Endodermal cell (in vitro differentiated cells): ENCODE results near the gene MRPL14. TPM values are rescaled to one million over a fixed set of nuclear protein-coding genes. Genes with fewer than 3 reads are reported as not detected.

ENCODE experiments used
- DNase-seq: peaks from one replicate; pipeline ENCODE4 v3.0.0-alpha.2; 2017
- H3K27ac ChIP-seq: 2 replicates; pipeline ENCODE4 v1.5.1; 2013; ENCODE audit warnings: mild to moderate bottlenecking, low read depth, low read length, moderate library complexity
- H3K27me3 ChIP-seq: 2 replicates; pipeline ENCODE4 v1.6.1; 2013; ENCODE audit warnings: mild to moderate bottlenecking, low read length, moderate library complexity; ENCODE audit not compliant: insufficient read depth, control insufficient read depth, poor library complexity, severe bottlenecking
- H3K36me3 ChIP-seq: 2 replicates; pipeline ENCODE4 v1.7.0; 2013; ENCODE audit warnings: mild to moderate bottlenecking, low read length, moderate library complexity; ENCODE audit not compliant: control insufficient read depth, insufficient read depth
- H3K4me1 ChIP-seq: one replicate; pipeline ENCODE4 v1.7.0; 2013; ENCODE audit warnings: low read length; ENCODE audit not compliant: control insufficient read depth, insufficient read depth
- H3K4me3 ChIP-seq: 2 replicates; pipeline ENCODE4 v1.5.1; 2013; ENCODE audit warnings: mild to moderate bottlenecking, low read length, moderate library complexity
- H3K9ac ChIP-seq: 2 replicates; pipeline ENCODE4 v1.6.1; 2013; ENCODE audit warnings: mild to moderate bottlenecking, low read length, moderate library complexity; ENCODE audit not compliant: poor library complexity, severe bottlenecking; ENCODE audit errors: extremely low read depth
- H3K9me3 ChIP-seq: 2 replicates; pipeline ENCODE4 v1.6.1; 2013; ENCODE audit warnings: mild to moderate bottlenecking, low read length, moderate library complexity; ENCODE audit not compliant: control insufficient read depth
- H3K27ac Mint-ChIP-seq: 2 replicates; pipeline ENCODE4 v1.8.0; 2020; ENCODE audit warnings: mixed read lengths
- H3K27me3 Mint-ChIP-seq: 2 replicates; pipeline ENCODE4 v1.8.0; 2021; ENCODE audit warnings: mild to moderate bottlenecking, mixed read lengths; ENCODE audit not compliant: insufficient read depth
- H3K36me3 Mint-ChIP-seq: 2 replicates; pipeline ENCODE4 v1.8.0; 2020; ENCODE audit warnings: low read depth, mixed read lengths
- H3K4me1 Mint-ChIP-seq: 2 replicates; pipeline ENCODE4 v1.8.0; 2020; ENCODE audit warnings: mixed read lengths
- H3K4me3 Mint-ChIP-seq: 2 replicates; pipeline ENCODE4 v1.8.0; 2020; ENCODE audit warnings: mild to moderate bottlenecking, moderate library complexity, mixed read lengths
- H3K9me3 Mint-ChIP-seq: 2 replicates; pipeline ENCODE4 v1.8.0; 2020; ENCODE audit warnings: mild to moderate bottlenecking, mixed read lengths
- CTCF ChIP-seq: fragments of 200-600 bp; sonication (generic); conservative IDR thresholded peaks from 2 replicates; pipeline ENCODE4 v1.5.0; 2021; ENCODE audit warnings: antibody characterized with exemption, mild to moderate bottlenecking
- WGBS, 2 experiments: methylation state at CpG; one replicate each; pipeline versions ENCODE4 v1.1.5 to v1.1.7; 2013; ENCODE audit warnings: missing lambda C conversion rate in 2 of 2, mixed read lengths in 1 of 2; ENCODE audit not compliant: insufficient coverage in 1 of 2, insufficient read length in 1 of 2; 5-methylcytosine and 5-hydroxymethylcytosine counted together
- total RNA-seq, 2 donors: library from RNA; stranded (reverse); fragmentation: NEBNext Ultra II Directional in 1 of 2; extraction: Animal tissue kit (Norgen Biotek cat#: 25700) in 1 of 2; gene quantifications; 2 replicates in 1 of 2; 3 replicates in 1 of 2; pipeline ENCODE4 v1.2.1, GENCODE V29; 2021

Gene MRPL14
- total RNA-seq, 2 donors from 2014 or later, result 66.5 to 69.6 TPM

- Mint-ChIP-seq H3K36me3 (peaks cover 15% of the 10 kb centered on the region), H3K27ac (peak overlapping the region; percentile 30), H3K27me3 (no peaks in the 10 kb centered on the region), H3K4me1 (peaks cover 66% of the 10 kb centered on the region), H3K4me3 (no peak overlapping the region), H3K9me3 (no peaks in the 10 kb centered on the region)
- DNase-seq, result no peak
- Histone ChIP-seq H3K4me3 (peak overlapping the region; percentile 21), H3K9ac (no peak overlapping the region), H3K36me3 (no peaks in the 10 kb centered on the region), H3K9me3 (no peaks in the 10 kb centered on the region), H3K4me1 (no peaks in the 10 kb centered on the region), H3K27me3 (no peaks in the 10 kb centered on the region), H3K27ac (no peak overlapping the region)
- no peak for TF ChIP-seq CTCF
- WGBS, 2 experiments, result 100% methylated on average over 1 of the region's 1 CpG; no CpG with 5 or more reads in 1 of the 2 experiments
Observed at GRCh38 chr6:44122801-44123200, 4.5 kb downstream of the MRPL14 start.

- H3K9me3 ChIP-seq, result no peaks in the 10 kb centered on the region
- no peak overlapping the region for H3K4me3 ChIP-seq
- no peaks in the 10 kb centered on the region for H3K27me3 Mint-ChIP-seq
- H3K36me3 Mint-ChIP-seq, result peaks cover 20% of the 10 kb centered on the region
- WGBS, 2 experiments, result 50 to 62% methylated on average over 3 to 4 of the region's 4 CpGs
- H3K9me3 Mint-ChIP-seq, result no peaks in the 10 kb centered on the region
- TF ChIP-seq CTCF, result no peak
- H3K9ac ChIP-seq, result no peak overlapping the region
- peaks cover 65% of the 10 kb centered on the region for H3K4me1 Mint-ChIP-seq
- peak; percentile 59 for DNase-seq
- no peaks in the 10 kb centered on the region for H3K27me3 ChIP-seq
- H3K4me3 Mint-ChIP-seq, result no peak overlapping the region
- H3K36me3 ChIP-seq, result peaks cover 14% of the 10 kb centered on the region
- H3K27ac ChIP-seq, result no peak overlapping the region
- H3K4me1 ChIP-seq, result no peaks in the 10 kb centered on the region
- peak overlapping the region; percentile 61 for H3K27ac Mint-ChIP-seq
Observed at GRCh38 chr6:44120692-44121443, 6.4 kb downstream of the MRPL14 start.

- peak overlapping the region; percentile 71 for H3K27ac Mint-ChIP-seq
- no peak overlapping the region for H3K27ac ChIP-seq
Observed at GRCh38 chr6:44119704-44120262, 7.5 kb downstream of the MRPL14 start.

More at GRCh38 chr6:44119704-44120262, 7.5 kb downstream of the MRPL14 start:
- no peaks in the 10 kb centered on the region for H3K9me3 Mint-ChIP-seq
- no peak for TF ChIP-seq CTCF
- H3K36me3 Mint-ChIP-seq, result peaks cover 24% of the 10 kb centered on the region
- H3K4me3 Mint-ChIP-seq, result no peak overlapping the region
- WGBS, 2 experiments, result 93 to 95% methylated on average over 2 to 5 of the region's 5 CpGs
- Histone ChIP-seq H3K4me1 (no peaks in the 10 kb centered on the region), H3K9ac (no peak overlapping the region), H3K9me3 (no peaks in the 10 kb centered on the region), H3K4me3 (no peak overlapping the region), H3K36me3 (peaks cover 24% of the 10 kb centered on the region), H3K27me3 (no peaks in the 10 kb centered on the region)
- H3K4me1 Mint-ChIP-seq, result peaks cover 56% of the 10 kb centered on the region
- no peaks in the 10 kb centered on the region for H3K27me3 Mint-ChIP-seq
- no peak for DNase-seq
